ENCODE measurements around the gene PAGE2B. TPM values are rescaled to one million over a fixed set of nuclear protein-coding genes. Genes with fewer than 3 reads are reported as not detected.
"Not testable (repeated sequence)": the region's sequence is repeated elsewhere in the genome, so short reads cannot be mapped to it uniquely, and the experiment has no call there.

The PAGE2B gene
- total RNA-seq, 2 donors from 2014 or later = not detected

GRCh38 chrX:55041514-55041913 lies 33.3 kb upstream of the PAGE2B start:
- no peaks in the 10 kb centered on the region for H3K36me3 Mint-ChIP-seq (ENCODE audit: low read depth)
- Histone ChIP-seq H3K9ac (ENCODE audit: extremely low read depth, low read length, poor library complexity, severe bottlenecking) (no peak overlapping the region), H3K4me3 (ENCODE audit: low read length) (no peak overlapping the region), H3K27me3 (ENCODE audit: control insufficient read depth, insufficient read depth, low read length, poor library complexity, severe bottlenecking) (no peaks in the 10 kb centered on the region), H3K36me3 (ENCODE audit: control insufficient read depth, insufficient read depth, low read length) (no peaks in the 10 kb centered on the region), H3K27ac (ENCODE audit: low read depth, low read length) (no peak overlapping the region), H3K9me3 (ENCODE audit: control insufficient read depth, low read length) (no peaks in the 10 kb centered on the region), H3K4me1 (ENCODE audit: control insufficient read depth, insufficient read depth, low read length) (no peaks in the 10 kb centered on the region)
- no peak for TF ChIP-seq CTCF (conservative IDR thresholded peaks at IDR 0.05)
- H3K9me3 Mint-ChIP-seq = peaks cover 42% of the 10 kb centered on the region
- no peak for DNase-seq
- H3K4me3 Mint-ChIP-seq = no peak overlapping the region
- no peaks in the 10 kb centered on the region for H3K27me3 Mint-ChIP-seq (ENCODE audit: insufficient read depth)
- 98% methylated on average over 5 of the region's 6 CpGs; no CpG with 5 or more reads in 1 of the 2 experiments for WGBS, 2 experiments (ENCODE audit: insufficient coverage in 1 of 2, insufficient read length in 1 of 2)
- H3K4me1 Mint-ChIP-seq = no peaks in the 10 kb centered on the region
- H3K27ac Mint-ChIP-seq = no peak overlapping the region

GRCh38 chrX:55050599-55050998 lies 24.2 kb upstream of the PAGE2B start:
- 81% methylated on average over 2 of the region's 2 CpGs; no CpG with 5 or more reads in 1 of the 2 experiments for WGBS, 2 experiments (ENCODE audit: insufficient coverage in 1 of 2, insufficient read length in 1 of 2)
- not testable (repeated sequence) for H3K27me3 Mint-ChIP-seq (ENCODE audit: insufficient read depth); H3K36me3 Mint-ChIP-seq (ENCODE audit: low read depth)

GRCh38 chrX:55056820-55057674 lies 17.8 kb upstream of the PAGE2B start:
- H3K9me3 Mint-ChIP-seq = peaks cover 53% of the 10 kb centered on the region
- peaks cover 4% of the 10 kb centered on the region for H3K36me3 Mint-ChIP-seq (ENCODE audit: low read depth)
- DNase-seq = no peak
- WGBS, 2 experiments (ENCODE audit: insufficient coverage in 1 of 2, insufficient read length in 1 of 2) = 87 to 88% methylated on average over 1 to 5 of the region's 7 CpGs
- no peaks in the 10 kb centered on the region for H3K27me3 ChIP-seq (ENCODE audit: control insufficient read depth, insufficient read depth, low read length, poor library complexity, severe bottlenecking)
- H3K4me3 Mint-ChIP-seq = no peak overlapping the region
- peak overlapping the region; percentile 44 for H3K27ac ChIP-seq (ENCODE audit: low read depth, low read length)
- H3K4me3 ChIP-seq (ENCODE audit: low read length) = no peak overlapping the region
- H3K4me1 Mint-ChIP-seq = no peaks in the 10 kb centered on the region
- H3K27me3 Mint-ChIP-seq (ENCODE audit: insufficient read depth) = no peaks in the 10 kb centered on the region
- peaks cover 4% of the 10 kb centered on the region for H3K9me3 ChIP-seq (ENCODE audit: control insufficient read depth, low read length)
- no peaks in the 10 kb centered on the region for H3K36me3 ChIP-seq (ENCODE audit: control insufficient read depth, insufficient read depth, low read length)
- H3K9ac ChIP-seq (ENCODE audit: extremely low read depth, low read length, poor library complexity, severe bottlenecking) = no peak overlapping the region
- TF ChIP-seq CTCF (conservative IDR thresholded peaks at IDR 0.05) = no peak
- no peak overlapping the region for H3K27ac Mint-ChIP-seq
- no peaks in the 10 kb centered on the region for H3K4me1 ChIP-seq (ENCODE audit: control insufficient read depth, insufficient read depth, low read length)

More at GRCh38 chrX:55050599-55050998, 24.2 kb upstream of the PAGE2B start:
- peaks cover 77% of the 10 kb centered on the region for H3K9me3 Mint-ChIP-seq
- not testable (repeated sequence) for H3K27me3 ChIP-seq (ENCODE audit: control insufficient read depth, insufficient read depth, low read length, poor library complexity, severe bottlenecking); H3K4me3 Mint-ChIP-seq; H3K4me1 Mint-ChIP-seq; H3K9ac ChIP-seq (ENCODE audit: extremely low read depth, low read length, poor library complexity, severe bottlenecking); H3K27ac ChIP-seq (ENCODE audit: low read depth, low read length); H3K4me1 ChIP-seq (ENCODE audit: control insufficient read depth, insufficient read depth, low read length); H3K4me3 ChIP-seq (ENCODE audit: low read length); H3K9me3 ChIP-seq (ENCODE audit: control insufficient read depth, low read length); DNase-seq; H3K27ac Mint-ChIP-seq; H3K36me3 ChIP-seq (ENCODE audit: control insufficient read depth, insufficient read depth, low read length)
